HCT116 (cell line): ENCODE measurements around the gene CCL24. TPM values are rescaled to one million over a fixed set of nuclear protein-coding genes. Genes with fewer than 3 reads are reported as not detected.

Experiments used
- ATAC-seq: fragments of 200-7000 bp; cut with Tn5 transposase; 2 replicates; pipeline ENCODE4 v1.9.1; 2020; ENCODE audit warnings: mild to moderate bottlenecking, moderate library complexity
- BruUV-seq: library from RNA; stranded (reverse); fragments of 400-500 nt; replicated peaks from 2 replicates; lab custom pipeline; 2021; lab: Mats Ljungman, UMichigan
- CTCF ChIA-PET: fragments of 300-600 bp; sonication (Branson Sonifier 250); formaldehyde crosslinking; loops from one replicate; lab custom pipeline; 2021; ENCODE audit warnings: antibody characterized with exemption; lab: Charles Lee
- POLR2A ChIA-PET: fragments of 300-600, 350-600 bp; sonication (Branson Sonifier 250); formaldehyde crosslinking; loops from one replicate; lab custom pipeline; 2021; ENCODE audit warnings: antibody characterized with exemption; lab: Charles Lee
- RAD21 ChIA-PET, 2 experiments: fragments of 300-600 bp; sonication (Branson Sonifier 250); formaldehyde crosslinking; loops; one replicate each; lab custom pipeline; 2023; ENCODE audit warnings: low total read pairs in 2 of 2; ENCODE audit not compliant: uncharacterized antibody in 2 of 2, unreplicated experiment in 2 of 2, low non-redundant PET in 1 of 2; lab: Charles Lee
- DNase-seq: peaks from one replicate; pipeline ENCODE4 v3.0.0-alpha.2; 2010; ENCODE audit warnings: low read depth, low spot score
- H2AFZ ChIP-seq: fragments of 200-600 bp; shearing (Covaris generic), sonication (generic); 2 replicates; pipeline ENCODE4 v1.6.1; 2017; ENCODE audit warnings: low read depth, mixed run types, mixed read lengths, antibody characterized with exemption, low read length; ENCODE audit not compliant: poor library complexity, severe bottlenecking
- H3K27ac ChIP-seq: 2 replicates; pipeline ENCODE4 v1.5.1; 2012; ENCODE audit warnings: low read depth, low read length
- H3K27me3 ChIP-seq: fragments of 200-600 bp; sonication (generic); 2 replicates; pipeline ENCODE4 v1.6.1; 2016; ENCODE audit warnings: mixed run types, low read length, mixed read lengths; ENCODE audit not compliant: insufficient read depth
- H3K36me3 ChIP-seq, 2 experiments: fragments of 200-500 bp in 1 of 2; fragments of 200-600 bp in 1 of 2; sonication (Bioruptor generic) in 1 of 2; sonication (generic) in 1 of 2; 2 replicates each; pipeline versions ENCODE4 v1.5.1 to v1.6.1; 2014 to 2016; ENCODE audit warnings: low read length in 2 of 2, inconsistent platforms in 1 of 2, mixed read lengths in 1 of 2, mixed run types in 1 of 2; ENCODE audit not compliant: insufficient read depth in 2 of 2, control insufficient read depth in 1 of 2
- H3K4me1 ChIP-seq, 2 experiments: fragments of 200-600 bp in 1 of 2; sonication (generic) in 1 of 2; 2 replicates each; pipeline versions ENCODE4 v1.5.1 to v1.6.1; 2012 to 2017; ENCODE audit warnings: low read length in 2 of 2, inconsistent platforms in 1 of 2, mild to moderate bottlenecking in 1 of 2, mixed read lengths in 1 of 2, mixed run types in 1 of 2, moderate library complexity in 1 of 2; ENCODE audit not compliant: insufficient read depth in 2 of 2, control insufficient read depth in 1 of 2
- H3K4me2 ChIP-seq: fragments of 200-600 bp; sonication (generic); 2 replicates; pipeline ENCODE4 v1.6.1; 2017; ENCODE audit warnings: mixed run types, low read length, mixed read lengths
- H3K4me3 ChIP-seq, 2 experiments: fragments of 200-600 bp in 1 of 2; sonication (generic) in 1 of 2; replicated peaks in 1 of 2; 2 replicates each; pipeline ENCODE4 v1.5.1; 2011 to 2016; ENCODE audit warnings: low read length in 2 of 2, control low read depth in 1 of 2, low read depth in 1 of 2, mild to moderate bottlenecking in 1 of 2, mixed read lengths in 1 of 2, mixed run types in 1 of 2
- H3K79me2 ChIP-seq: fragments of 200-600 bp; sonication (generic); 2 replicates; pipeline ENCODE4 v1.6.1; 2017; ENCODE audit warnings: mild to moderate bottlenecking, mixed run types, low read length, moderate library complexity, mixed read lengths; ENCODE audit not compliant: insufficient read depth
- H3K9ac ChIP-seq: fragments of 200-600 bp; sonication (generic); 2 replicates; pipeline ENCODE4 v1.6.1; 2016; ENCODE audit warnings: low read length, mixed read lengths
- H3K9me2 ChIP-seq: fragments of 200-600 bp; sonication (generic), shearing (Covaris generic); 2 replicates; pipeline ENCODE4 v1.6.1; 2017; ENCODE audit warnings: mixed run types, mild to moderate bottlenecking, moderate library complexity; ENCODE audit not compliant: insufficient read depth
- H3K9me3 ChIP-seq, 2 experiments: fragments of 200-500 bp in 1 of 2; fragments of 200-600 bp in 1 of 2; sonication (Bioruptor generic) in 1 of 2; sonication (generic) in 1 of 2; 2 replicates each; pipeline ENCODE4 v1.6.1; 2014 to 2017; ENCODE audit warnings: low read length in 2 of 2, mixed read lengths in 2 of 2, inconsistent platforms in 1 of 2, low read depth in 1 of 2, mild to moderate bottlenecking in 1 of 2, mixed run types in 1 of 2, moderate library complexity in 1 of 2; ENCODE audit not compliant: control insufficient read depth in 1 of 2, insufficient read depth in 1 of 2
- H4K20me1 ChIP-seq: fragments of 200-600 bp; sonication (generic), shearing (Covaris generic); 2 replicates; pipeline ENCODE4 v1.6.1; 2017; ENCODE audit warnings: mixed run types, mild to moderate bottlenecking, moderate library complexity; ENCODE audit not compliant: insufficient read depth
- CBX3 ChIP-seq: IDR thresholded peaks from 2 replicates; pipeline ENCODE4 v1.6.1; 2012; ENCODE audit warnings: low read depth
- ELF1 ChIP-seq: IDR thresholded peaks from 2 replicates; pipeline ENCODE4 v1.6.1; 2012; ENCODE audit warnings: low read depth, borderline replicate concordance
- EZH2 ChIP-seq: fragments of 200-600 bp; sonication (generic); IDR thresholded peaks from 2 replicates; pipeline ENCODE4 v1.6.1; 2017; ENCODE audit warnings: antibody characterized with exemption, mixed run types
- EZH2phosphoT487 ChIP-seq: fragments of 200-600 bp; IDR thresholded peaks from 2 replicates; pipeline ENCODE4 v1.6.1; 2018; ENCODE audit warnings: antibody characterized with exemption, borderline replicate concordance
- FOSL1 ChIP-seq: IDR thresholded peaks from 2 replicates; pipeline ENCODE4 v1.6.1; 2012; ENCODE audit warnings: low read depth
- JUND ChIP-seq: IDR thresholded peaks from 2 replicates; pipeline ENCODE4 v1.6.1; 2012
- POLR2A ChIP-seq: IDR thresholded peaks from 2 replicates; pipeline ENCODE4 v1.7.0; 2011; ENCODE audit warnings: borderline replicate concordance; ENCODE audit not compliant: insufficient read depth, insufficient read length; ENCODE audit errors: extremely low read depth
- POLR2AphosphoS5 ChIP-seq: IDR thresholded peaks from 2 replicates; pipeline ENCODE4 v1.6.1; 2011; ENCODE audit warnings: mild to moderate bottlenecking, low read depth, low read length, moderate library complexity
- REST ChIP-seq: IDR thresholded peaks from 2 replicates; pipeline ENCODE4 v1.6.1; 2012; ENCODE audit warnings: low read depth
- SIN3A ChIP-seq: IDR thresholded peaks from 2 replicates; pipeline ENCODE4 v1.6.1; 2012; ENCODE audit warnings: low read depth
- SP1 ChIP-seq: IDR thresholded peaks from 2 replicates; pipeline ENCODE4 v1.6.1; 2012; ENCODE audit warnings: low read depth
- SRF ChIP-seq: IDR thresholded peaks from 2 replicates; pipeline ENCODE4 v1.6.1; 2012; ENCODE audit warnings: low read depth
- TCF7L2 ChIP-seq: IDR thresholded peaks from 2 replicates; pipeline ENCODE4 v1.7.0; 2011; ENCODE audit warnings: borderline replicate concordance, inconsistent platforms; ENCODE audit not compliant: insufficient read depth, insufficient read length; ENCODE audit errors: extremely low read depth
- YY1 ChIP-seq: IDR thresholded peaks from 2 replicates; pipeline ENCODE4 v1.6.1; 2011; ENCODE audit warnings: low read length, low read depth, moderate library complexity, mild to moderate bottlenecking; ENCODE audit not compliant: insufficient replicate concordance; ENCODE audit errors: extremely low read depth
- ZBTB33 ChIP-seq: IDR thresholded peaks from 2 replicates; pipeline ENCODE4 v1.6.1; 2011; ENCODE audit warnings: mild to moderate bottlenecking, low read length, moderate library complexity; ENCODE audit not compliant: insufficient replicate concordance; ENCODE audit errors: extremely low read depth
- ZFX ChIP-seq: fragments of 450-650 bp; IDR thresholded peaks from 2 replicates; pipeline ENCODE4 v1.6.1; 2017
- ZNF274 ChIP-seq: fragments of 200-500 bp; sonication (Bioruptor generic); IDR thresholded peaks from 2 replicates; pipeline ENCODE4 v1.6.1; 2014; ENCODE audit warnings: mild to moderate bottlenecking, low read depth, low read length, inconsistent platforms
- intact Hi-C: fragments of 100-400 bp; cut with micrococcal nuclease; formaldehyde crosslinking; loops from 2 replicates; pipeline ENCODE4 v1.10.0; 2022
- total RNA-seq: library from RNA; stranded (reverse); gene quantifications from one replicate; pipeline ENCODE4 v1.2.1, GENCODE V29; 2021; ENCODE audit not compliant: unreplicated experiment
- TF ChIP-seq, protein P1 (sequence below), 3 experiments: fragments of 200-600 bp in 1 of 3; sonication (generic) in 1 of 3; IDR thresholded peaks in 2 of 3; conservative IDR thresholded peaks in 1 of 3; 2 replicates each; pipeline ENCODE4 v1.5.1; 2012 to 2017; ENCODE audit warnings: low read depth in 2 of 3, low read length in 2 of 3, antibody characterized with exemption in 1 of 3, borderline replicate concordance in 1 of 3, control low read depth in 1 of 3, mild to moderate bottlenecking in 1 of 3, mixed read lengths in 1 of 3, mixed run types in 1 of 3, moderate library complexity in 1 of 3; ENCODE audit not compliant: insufficient read depth in 1 of 3

The CCL24 gene
- total RNA-seq, 1 experiment from 2014 or later: not detected

DNA sequence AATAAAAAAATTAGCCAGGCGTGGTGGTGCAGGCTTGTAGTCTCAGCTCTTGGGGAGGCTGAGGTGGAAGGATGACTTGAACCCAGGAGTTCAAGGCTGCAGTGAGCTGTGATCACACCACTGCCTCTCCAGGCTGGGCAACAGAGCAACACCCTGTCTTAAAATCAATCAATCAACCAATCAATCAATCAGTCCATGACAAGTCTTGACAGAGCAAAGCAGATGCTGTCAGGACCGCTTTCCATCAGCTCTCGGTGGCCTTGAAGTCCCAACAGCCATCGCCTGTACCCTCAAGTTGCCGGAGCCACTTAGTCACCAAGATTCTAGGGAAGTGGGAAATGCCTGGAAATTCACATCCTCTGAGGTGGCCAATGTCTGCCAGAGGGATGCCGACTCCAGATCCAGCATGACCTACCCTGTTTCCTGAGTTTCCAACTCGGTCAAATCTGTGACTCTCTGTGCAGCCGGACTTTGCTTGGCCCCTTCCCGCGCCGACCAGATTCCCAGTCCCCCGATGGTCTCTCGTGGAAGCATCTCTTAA, 871 bp upstream of the CCL24 start (continued):
- TF ChIP-seq CBX3: no peak
- no peak for TF ChIP-seq ELF1

- Histone ChIP-seq H3K36me3 (no peaks in the 10 kb centered on the region), H3K9me3 (no peaks in the 10 kb centered on the region), H3K9me2 (no peaks in the 10 kb centered on the region), H3K4me2 (no peak overlapping the region), H3K4me1 (no peaks in the 10 kb centered on the region), H3K4me3 (no peak overlapping the region), H3K9ac (no peak overlapping the region), H2AFZ (no peak overlapping the region), H3K79me2 (no peaks in the 10 kb centered on the region), H4K20me1 (no peaks in the 10 kb centered on the region), H3K27me3 (no peaks in the 10 kb centered on the region; the same call in 1 of the 2 replicates), H3K27ac (no peak overlapping the region)
- RAD21 ChIA-PET: no interaction called here
- intact Hi-C loops: no loop called here
- no TSS peak for BruUV-seq
- TF ChIP-seq POLR2A: no peak
- TF ChIP-seq FOSL1: no peak
- no peak for TF ChIP-seq ELF1
- no peak for TF ChIP-seq POLR2AphosphoS5
- no peak for TF ChIP-seq JUND
- no peak for TF ChIP-seq SIN3A
- TF ChIP-seq SP1: no peak
- TF ChIP-seq EZH2phosphoT487: no peak
- TF ChIP-seq YY1: no peak
- TF ChIP-seq ZFX: no peak
- TF ChIP-seq EZH2: no peak
- TF ChIP-seq TCF7L2: no peak
- TF ChIP-seq REST: no peak
- no peak for TF ChIP-seq ZBTB33
- TF ChIP-seq SRF: no peak
- TF ChIP-seq, protein P1, sequence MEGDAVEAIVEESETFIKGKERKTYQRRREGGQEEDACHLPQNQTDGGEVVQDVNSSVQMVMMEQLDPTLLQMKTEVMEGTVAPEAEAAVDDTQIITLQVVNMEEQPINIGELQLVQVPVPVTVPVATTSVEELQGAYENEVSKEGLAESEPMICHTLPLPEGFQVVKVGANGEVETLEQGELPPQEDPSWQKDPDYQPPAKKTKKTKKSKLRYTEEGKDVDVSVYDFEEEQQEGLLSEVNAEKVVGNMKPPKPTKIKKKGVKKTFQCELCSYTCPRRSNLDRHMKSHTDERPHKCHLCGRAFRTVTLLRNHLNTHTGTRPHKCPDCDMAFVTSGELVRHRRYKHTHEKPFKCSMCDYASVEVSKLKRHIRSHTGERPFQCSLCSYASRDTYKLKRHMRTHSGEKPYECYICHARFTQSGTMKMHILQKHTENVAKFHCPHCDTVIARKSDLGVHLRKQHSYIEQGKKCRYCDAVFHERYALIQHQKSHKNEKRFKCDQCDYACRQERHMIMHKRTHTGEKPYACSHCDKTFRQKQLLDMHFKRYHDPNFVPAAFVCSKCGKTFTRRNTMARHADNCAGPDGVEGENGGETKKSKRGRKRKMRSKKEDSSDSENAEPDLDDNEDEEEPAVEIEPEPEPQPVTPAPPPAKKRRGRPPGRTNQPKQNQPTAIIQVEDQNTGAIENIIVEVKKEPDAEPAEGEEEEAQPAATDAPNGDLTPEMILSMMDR (IDR thresholded peaks at IDR 0.05 in 2 of 3, conservative IDR thresholded peaks at IDR 0.05 in 1 of 3; ENCODE audit: borderline replicate concordance in 1 of 3, insufficient read depth in 1 of 3, low read depth in 2 of 3, low read length in 2 of 3): no peak
- TF ChIP-seq CBX3: no peak
- TF ChIP-seq ZNF274: no peak
- DNase-seq: no peak
- CTCF ChIA-PET: no interaction called here
- no peak for ATAC-seq
- POLR2A ChIA-PET: no interaction called here
Measured at GRCh38 chr7:75813084-75813483, 522 bp downstream of the CCL24 start.
